GM12878 (cell line): Measurements from ENCODE around the gene ZFAND2B. TPM values are rescaled to one million over a fixed set of nuclear protein-coding genes. Genes with fewer than 3 reads are reported as not detected.

Experiments
- ATAC-seq: fragments of 200-7000 bp; cut with Tn5 transposase; 3 replicates; pipeline ENCODE4 v1.9.1; 2020; ENCODE audit warnings: mild to moderate bottlenecking, moderate library complexity
- BruUV-seq: library from RNA; stranded (reverse); fragments of 400-500 nt; replicated peaks from 2 replicates; lab custom pipeline; 2021; lab: Mats Ljungman, UMichigan
- CTCF ChIA-PET: fragments of 300-600 bp; sonication (Branson Sonifier 250); formaldehyde crosslinking; extraction: SDS; loops from one replicate; lab custom pipeline; 2021; ENCODE audit warnings: inconsistent platforms; lab: Yijun Ruan, JAX
- POLR2A ChIA-PET: fragments of 350-600 bp; formaldehyde crosslinking; extraction: SDS; loops from one replicate; lab custom pipeline; 2021; ENCODE audit warnings: inconsistent platforms; lab: Charles Lee
- RAD21 ChIA-PET: fragments of 300-600 bp; sonication (Branson Sonifier 250); formaldehyde crosslinking; loops from one replicate; lab custom pipeline; 2023; ENCODE audit warnings: antibody characterized with exemption; ENCODE audit not compliant: unreplicated experiment; lab: Charles Lee
- SMC1A ChIA-PET: fragments of 300-600 bp; sonication (Branson Sonifier 250); formaldehyde crosslinking; loops from one replicate; lab custom pipeline; 2023; ENCODE audit not compliant: unreplicated experiment, uncharacterized antibody; lab: Charles Lee
- DNase-seq: peaks from one replicate; pipeline ENCODE4 v3.0.0-alpha.2; 2011; ENCODE audit warnings: low read depth, low spot score
- FAIRE-seq: peaks from 3 replicates; lab custom pipeline; 2011; peaks lifted over from hg19 to GRCh38; lab: Jason Lieb, UNC
- H2AFZ ChIP-seq: 2 replicates; pipeline ENCODE4 v1.6.0; 2011; ENCODE audit warnings: low read depth, low read length, control low read depth; ENCODE audit not compliant: control insufficient read depth
- H3K27ac ChIP-seq: 2 replicates; pipeline ENCODE4 v1.5.1; 2011; ENCODE audit warnings: control low read depth; ENCODE audit not compliant: control insufficient read depth, insufficient read depth
- H3K27me3 ChIP-seq, 2 experiments: replicated peaks in 1 of 2; 2 replicates each; pipeline versions ENCODE4 v1.6.0 to v1.6.1; 2011; ENCODE audit warnings: low read length in 1 of 2; ENCODE audit not compliant: control insufficient read depth in 2 of 2, insufficient read depth in 2 of 2
- H3K36me3 ChIP-seq, 2 experiments: 2 replicates each; pipeline ENCODE4 v1.5.1; 2011; ENCODE audit warnings: low read length in 1 of 2; ENCODE audit not compliant: control insufficient read depth in 2 of 2, insufficient read depth in 2 of 2
- H3K4me1 ChIP-seq: 2 replicates; pipeline ENCODE4 v1.6.1; 2011; ENCODE audit warnings: mild to moderate bottlenecking, low read length, moderate library complexity, mixed read lengths; ENCODE audit not compliant: control insufficient read depth, insufficient read depth
- H3K4me2 ChIP-seq: 2 replicates; pipeline ENCODE4 v1.6.0; 2011; ENCODE audit warnings: control low read depth; ENCODE audit not compliant: control insufficient read depth, insufficient read depth
- H3K4me3 ChIP-seq: fragments of 200-600 bp; sonication (generic); 2 replicates; pipeline ENCODE4 v1.5.1; 2016
- H3K79me2 ChIP-seq: 2 replicates; pipeline ENCODE4 v1.6.0; 2011; ENCODE audit warnings: low read length; ENCODE audit not compliant: control insufficient read depth, insufficient read depth
- H3K9ac ChIP-seq: 2 replicates; pipeline ENCODE4 v1.8.0; 2011; ENCODE audit warnings: low read length, control low read depth, mixed read lengths; ENCODE audit not compliant: control insufficient read depth, insufficient read depth
- H3K9me3 ChIP-seq: replicated peaks from 3 replicates; pipeline ENCODE4 v1.5.1; 2011; ENCODE audit warnings: mild to moderate bottlenecking, low read length; ENCODE audit not compliant: control insufficient read depth, insufficient read depth
- H4K20me1 ChIP-seq: 2 replicates; pipeline ENCODE4 v1.6.0; 2011; ENCODE audit not compliant: control insufficient read depth, insufficient read depth
- CREB1 ChIP-seq: IDR thresholded peaks from 2 replicates; pipeline ENCODE4 v1.6.1; 2012; ENCODE audit warnings: low read depth, mild to moderate bottlenecking, inconsistent platforms
- ETV6 ChIP-seq, 2 experiments: fragments of 450-650 bp in 1 of 2; IDR thresholded peaks in 1 of 2; conservative IDR thresholded peaks in 1 of 2; 2 replicates each; pipeline ENCODE4 v1.6.1; 2014; ENCODE audit warnings: antibody characterized with exemption in 1 of 2, borderline replicate concordance in 1 of 2, low read depth in 1 of 2, mild to moderate bottlenecking in 1 of 2, moderate library complexity in 1 of 2
- RB1 ChIP-seq: fragments of 450-650 bp; formaldehyde crosslinking; IDR thresholded peaks from 2 replicates; pipeline ENCODE4 v1.6.1; 2017; ENCODE audit warnings: mild to moderate bottlenecking, borderline replicate concordance
- WGBS: methylation state at CpG from one replicate; pipeline ENCODE4 v1.1.6; 2016; ENCODE audit warnings: low lambda C conversion rate; ENCODE audit not compliant: insufficient replicate concordance, insufficient coverage; ENCODE audit errors: missing lambda C conversion rate; 5-methylcytosine and 5-hydroxymethylcytosine counted together
- in situ Hi-C: fragments of 300-500 bp; cut with MboI; formaldehyde crosslinking; loops from 9 replicates; pipeline ENCODE4 v1.14.3; 2018; ENCODE audit warnings: mixed read lengths
- intact Hi-C: fragments of 100-400 bp; cut with micrococcal nuclease; formaldehyde crosslinking; loops from one replicate; pipeline ENCODE4 v1.14.2; 2022; ENCODE audit not compliant: unreplicated experiment
- polyA plus RNA-seq, 11 experiments: library from polyadenylated mRNA; depleted of rRNA in 4 of 11; unstranded in 6 of 11; stranded (reverse) in 5 of 11; fragments of >200 nt; fragmentation: Nextera tagmentation in 4 of 11; fragmentation: Illumina TruSeq in 1 of 11; extraction: Ambion mirVana in 4 of 11; extraction: Trizol in 1 of 11; gene quantifications; 1 replicate in 1 of 11; 2 replicates in 10 of 11; pipeline versions ENCODE4 v1.2.1 to v1.2.3, GENCODE V29; 2011 to 2016; ENCODE audit warnings: inconsistent platforms in 2 of 11, missing spikeins in 2 of 11, low read depth in 1 of 11
- total RNA-seq, 4 experiments: library from RNA; depleted of rRNA in 3 of 4; stranded (reverse); fragments of >200 nt in 3 of 4; fragmentation: Illumina TruSeq in 1 of 4; extraction: Trizol in 1 of 4; gene quantifications; 2 replicates each; pipeline versions ENCODE4 v1.2.1 to v1.2.3, GENCODE V29; 2013 to 2021
- TF ChIP-seq, protein P1 (sequence below): IDR thresholded peaks from 2 replicates; pipeline ENCODE4 v1.6.1; 2012; ENCODE audit warnings: low read length, inconsistent platforms
- TF ChIP-seq, protein P2 (sequence below): fragments of 450-650 bp; IDR thresholded peaks from 2 replicates; pipeline ENCODE4 v1.6.1; 2017; ENCODE audit warnings: borderline replicate concordance
- TF ChIP-seq, protein P3 (sequence below): fragments of 450-650 bp; IDR thresholded peaks from 2 replicates; pipeline ENCODE4 v1.6.1; 2017; ENCODE audit warnings: low read depth, mild to moderate bottlenecking, moderate library complexity

ZFAND2B gene
- total and polyA plus RNA-seq, 10 of the 15 experiments (the other 5 are each of a cell fraction or from before 2014, with no cell fraction given) = 5.4 to 28.1 (median 22.4) TPM

DNA sequence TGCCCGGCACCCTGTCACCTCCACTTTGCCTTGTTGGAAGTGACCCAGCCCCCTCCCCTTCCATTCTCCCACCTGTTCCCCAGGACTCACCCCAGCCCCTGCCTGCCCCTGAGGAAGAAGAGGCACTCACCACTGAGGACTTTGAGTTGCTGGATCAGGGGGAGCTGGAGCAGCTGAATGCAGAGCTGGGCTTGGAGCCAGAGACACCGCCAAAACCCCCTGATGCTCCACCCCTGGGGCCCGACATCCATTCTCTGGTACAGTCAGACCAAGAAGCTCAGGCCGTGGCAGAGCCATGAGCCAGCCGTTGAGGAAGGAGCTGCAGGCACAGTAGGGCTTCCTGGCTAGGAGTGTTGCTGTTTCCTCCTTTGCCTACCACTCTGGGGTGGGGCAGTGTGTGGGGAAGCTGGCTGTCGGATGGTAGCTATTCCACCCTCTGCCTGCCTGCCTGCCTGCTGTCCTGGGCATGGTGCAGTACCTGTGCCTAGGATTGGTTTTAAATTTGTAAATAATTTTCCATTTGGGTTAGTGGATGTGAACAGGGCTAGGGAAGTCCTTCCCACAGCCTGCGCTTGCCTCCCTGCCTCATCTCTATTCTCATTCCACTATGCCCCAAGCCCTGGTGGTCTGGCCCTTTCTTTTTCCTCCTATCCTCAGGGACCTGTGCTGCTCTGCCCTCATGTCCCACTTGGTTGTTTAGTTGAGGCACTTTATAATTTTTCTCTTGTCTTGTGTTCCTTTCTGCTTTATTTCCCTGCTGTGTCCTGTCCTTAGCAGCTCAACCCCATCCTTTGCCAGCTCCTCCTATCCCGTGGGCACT, 24.0 kb upstream of the ZFAND2B start (continued):
- TF ChIP-seq, protein P1, sequence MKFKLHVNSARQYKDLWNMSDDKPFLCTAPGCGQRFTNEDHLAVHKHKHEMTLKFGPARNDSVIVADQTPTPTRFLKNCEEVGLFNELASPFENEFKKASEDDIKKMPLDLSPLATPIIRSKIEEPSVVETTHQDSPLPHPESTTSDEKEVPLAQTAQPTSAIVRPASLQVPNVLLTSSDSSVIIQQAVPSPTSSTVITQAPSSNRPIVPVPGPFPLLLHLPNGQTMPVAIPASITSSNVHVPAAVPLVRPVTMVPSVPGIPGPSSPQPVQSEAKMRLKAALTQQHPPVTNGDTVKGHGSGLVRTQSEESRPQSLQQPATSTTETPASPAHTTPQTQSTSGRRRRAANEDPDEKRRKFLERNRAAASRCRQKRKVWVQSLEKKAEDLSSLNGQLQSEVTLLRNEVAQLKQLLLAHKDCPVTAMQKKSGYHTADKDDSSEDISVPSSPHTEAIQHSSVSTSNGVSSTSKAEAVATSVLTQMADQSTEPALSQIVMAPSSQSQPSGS = no peak
- TF ChIP-seq CREB1 = no peak
- TF ChIP-seq RB1 = no peak

DNA sequence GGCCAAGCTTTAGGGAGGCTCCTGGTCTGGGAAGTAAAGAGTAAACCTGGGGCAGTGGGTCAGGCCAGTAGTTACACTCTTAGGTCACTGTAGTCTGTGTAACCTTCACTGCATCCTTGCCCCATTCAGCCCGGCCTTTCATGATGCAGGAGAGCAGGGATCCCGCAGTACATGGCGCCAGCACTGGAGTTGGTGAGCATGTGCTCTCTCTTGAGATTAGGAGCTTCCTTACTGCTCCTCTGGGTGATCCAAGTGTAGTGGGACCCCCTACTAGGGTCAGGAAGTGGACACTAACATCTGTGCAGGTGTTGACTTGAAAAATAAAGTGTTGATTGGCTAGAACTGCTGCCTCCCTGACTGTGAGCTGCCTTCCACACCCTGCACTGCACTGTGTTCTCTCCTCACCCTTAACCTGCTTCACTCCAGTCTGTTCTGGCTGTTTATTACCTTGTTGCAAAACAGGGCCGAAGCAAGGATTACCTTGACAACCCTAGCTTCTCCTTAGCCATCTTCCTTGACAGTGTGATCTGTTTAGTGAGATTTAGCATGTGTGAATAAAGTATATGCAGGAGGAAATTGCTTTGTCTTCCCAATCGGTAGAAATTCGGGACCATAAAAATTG, 23.3 kb upstream of the ZFAND2B start:
- H3K27me3 ChIP-seq = no peaks in the 10 kb centered on the region
- POLR2A ChIA-PET = interaction anchor here (0.5 kb wide), 1 partner anchor 28 kb away, joined by 3 read pairs; no protein-coding TSS in a partner anchor
- TF ChIP-seq, protein P2, sequence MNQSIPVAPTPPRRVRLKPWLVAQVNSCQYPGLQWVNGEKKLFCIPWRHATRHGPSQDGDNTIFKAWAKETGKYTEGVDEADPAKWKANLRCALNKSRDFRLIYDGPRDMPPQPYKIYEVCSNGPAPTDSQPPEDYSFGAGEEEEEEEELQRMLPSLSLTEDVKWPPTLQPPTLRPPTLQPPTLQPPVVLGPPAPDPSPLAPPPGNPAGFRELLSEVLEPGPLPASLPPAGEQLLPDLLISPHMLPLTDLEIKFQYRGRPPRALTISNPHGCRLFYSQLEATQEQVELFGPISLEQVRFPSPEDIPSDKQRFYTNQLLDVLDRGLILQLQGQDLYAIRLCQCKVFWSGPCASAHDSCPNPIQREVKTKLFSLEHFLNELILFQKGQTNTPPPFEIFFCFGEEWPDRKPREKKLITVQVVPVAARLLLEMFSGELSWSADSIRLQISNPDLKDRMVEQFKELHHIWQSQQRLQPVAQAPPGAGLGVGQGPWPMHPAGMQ = no peak
- no peak for TF ChIP-seq ETV6 (conservative IDR thresholded peaks at IDR 0.05 in 1 of 2, IDR thresholded peaks at IDR 0.05 in 1 of 2; ENCODE audit: borderline replicate concordance in 1 of 2, low read depth in 1 of 2)
- TF ChIP-seq, protein P3, sequence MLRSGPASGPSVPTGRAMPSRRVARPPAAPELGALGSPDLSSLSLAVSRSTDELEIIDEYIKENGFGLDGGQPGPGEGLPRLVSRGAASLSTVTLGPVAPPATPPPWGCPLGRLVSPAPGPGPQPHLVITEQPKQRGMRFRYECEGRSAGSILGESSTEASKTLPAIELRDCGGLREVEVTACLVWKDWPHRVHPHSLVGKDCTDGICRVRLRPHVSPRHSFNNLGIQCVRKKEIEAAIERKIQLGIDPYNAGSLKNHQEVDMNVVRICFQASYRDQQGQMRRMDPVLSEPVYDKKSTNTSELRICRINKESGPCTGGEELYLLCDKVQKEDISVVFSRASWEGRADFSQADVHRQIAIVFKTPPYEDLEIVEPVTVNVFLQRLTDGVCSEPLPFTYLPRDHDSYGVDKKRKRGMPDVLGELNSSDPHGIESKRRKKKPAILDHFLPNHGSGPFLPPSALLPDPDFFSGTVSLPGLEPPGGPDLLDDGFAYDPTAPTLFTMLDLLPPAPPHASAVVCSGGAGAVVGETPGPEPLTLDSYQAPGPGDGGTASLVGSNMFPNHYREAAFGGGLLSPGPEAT = no peak
- no peak for FAIRE-seq
- H3K4me3 ChIP-seq = no peak overlapping the region
- RAD21 ChIA-PET = interaction anchor here (1.1 kb wide), 1 partner anchor 24 kb away, joined by 3 read pairs; no protein-coding TSS in a partner anchor
- no TSS peak for BruUV-seq
- no peaks in the 10 kb centered on the region for H3K9me3 ChIP-seq
- ATAC-seq = no peak
- H3K4me2 ChIP-seq = no peak overlapping the region
- SMC1A ChIA-PET = no interaction called here
- WGBS = 98% methylated on average over 6 of the region's 6 CpGs
- DNase-seq = no peak
- intact Hi-C loops = no loop called here
- CTCF ChIA-PET = interaction anchor here (0.6 to 1.2 kb wide), 3 partner anchors 11 to 112 kb away, joined by 3 read pairs; partner anchors contain the start of gene DNAJB2
- H3K4me1 ChIP-seq = peaks cover 10% of the 10 kb centered on the region
- no peak overlapping the region for H3K27ac ChIP-seq
- H4K20me1 ChIP-seq = no peaks in the 10 kb centered on the region
- in situ Hi-C loops = no loop called here
- H3K36me3 ChIP-seq = peaks cover 6 to 10% of the 10 kb centered on the region in 2 experiments; a peak in 3 of 4 replicates
- H3K9ac ChIP-seq = no peak overlapping the region
- no peak overlapping the region for H2AFZ ChIP-seq
- H3K79me2 ChIP-seq = peaks cover 13% of the 10 kb centered on the region
